ENCODE data around the gene OR51A7. TPM values are rescaled to one million over a fixed set of nuclear protein-coding genes. Genes with fewer than 3 reads are reported as not detected.
"Not testable (repeated sequence)": the region's sequence is repeated elsewhere in the genome, so short reads cannot be mapped to it uniquely, and the experiment has no call there.

The OR51A7 gene, protein sequence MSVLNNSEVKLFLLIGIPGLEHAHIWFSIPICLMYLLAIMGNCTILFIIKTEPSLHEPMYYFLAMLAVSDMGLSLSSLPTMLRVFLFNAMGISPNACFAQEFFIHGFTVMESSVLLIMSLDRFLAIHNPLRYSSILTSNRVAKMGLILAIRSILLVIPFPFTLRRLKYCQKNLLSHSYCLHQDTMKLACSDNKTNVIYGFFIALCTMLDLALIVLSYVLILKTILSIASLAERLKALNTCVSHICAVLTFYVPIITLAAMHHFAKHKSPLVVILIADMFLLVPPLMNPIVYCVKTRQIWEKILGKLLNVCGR
- total RNA-seq (2014; rRNA removed), result not detected in 2 replicates
- not detected for polyA plus RNA-seq (2012)

DNA sequence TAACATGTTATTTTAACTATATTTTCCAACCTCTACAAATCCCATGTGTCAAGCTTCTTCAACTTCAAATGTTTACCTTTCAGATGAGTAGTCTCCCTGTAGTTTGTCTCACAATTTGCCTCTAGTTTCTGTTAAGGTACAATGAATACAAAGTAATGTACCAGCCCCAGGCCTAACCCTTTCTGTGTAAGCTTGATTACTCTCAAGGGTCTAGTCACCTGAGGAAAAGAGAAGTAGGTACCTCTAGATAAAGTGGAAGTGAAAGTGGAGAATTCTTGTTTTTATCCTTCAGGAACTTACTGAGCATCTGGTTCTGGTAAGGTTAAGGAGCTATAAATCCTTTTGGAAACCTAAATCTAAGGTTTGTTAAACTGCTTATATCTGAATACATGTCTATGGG, at the start of gene OR51A7:
Gene OR51A7, plus strand, starts transcription at position 300 of the 400 bp plus-strand sequence. CDS start 3,587 bp downstream, outside the sequence.
- DNase-seq (ENCODE audit: low read depth), result no peak

DNA sequence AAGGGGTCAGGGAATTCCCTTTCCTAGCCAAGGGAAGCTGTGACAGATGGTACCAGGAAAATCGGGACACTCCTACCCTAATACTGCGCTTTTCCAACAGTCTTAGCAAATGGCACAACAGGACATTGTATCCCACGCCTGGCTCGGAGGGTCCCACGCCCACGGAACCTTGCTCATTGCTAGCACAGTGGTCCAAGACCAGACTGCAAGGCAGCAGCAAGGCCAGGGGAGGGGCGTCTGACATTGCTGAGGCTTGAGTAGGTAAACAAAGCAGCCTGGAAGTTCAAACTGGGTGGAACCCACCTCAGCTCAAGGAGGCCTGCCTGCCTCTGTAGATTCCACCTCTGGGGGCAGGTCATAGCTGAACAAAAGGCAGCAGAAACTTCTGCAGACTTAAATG, 49.3 kb upstream of the OR51A7 start:
- DNase-seq (ENCODE audit: low read depth), result not testable (repeated sequence)

DNA sequence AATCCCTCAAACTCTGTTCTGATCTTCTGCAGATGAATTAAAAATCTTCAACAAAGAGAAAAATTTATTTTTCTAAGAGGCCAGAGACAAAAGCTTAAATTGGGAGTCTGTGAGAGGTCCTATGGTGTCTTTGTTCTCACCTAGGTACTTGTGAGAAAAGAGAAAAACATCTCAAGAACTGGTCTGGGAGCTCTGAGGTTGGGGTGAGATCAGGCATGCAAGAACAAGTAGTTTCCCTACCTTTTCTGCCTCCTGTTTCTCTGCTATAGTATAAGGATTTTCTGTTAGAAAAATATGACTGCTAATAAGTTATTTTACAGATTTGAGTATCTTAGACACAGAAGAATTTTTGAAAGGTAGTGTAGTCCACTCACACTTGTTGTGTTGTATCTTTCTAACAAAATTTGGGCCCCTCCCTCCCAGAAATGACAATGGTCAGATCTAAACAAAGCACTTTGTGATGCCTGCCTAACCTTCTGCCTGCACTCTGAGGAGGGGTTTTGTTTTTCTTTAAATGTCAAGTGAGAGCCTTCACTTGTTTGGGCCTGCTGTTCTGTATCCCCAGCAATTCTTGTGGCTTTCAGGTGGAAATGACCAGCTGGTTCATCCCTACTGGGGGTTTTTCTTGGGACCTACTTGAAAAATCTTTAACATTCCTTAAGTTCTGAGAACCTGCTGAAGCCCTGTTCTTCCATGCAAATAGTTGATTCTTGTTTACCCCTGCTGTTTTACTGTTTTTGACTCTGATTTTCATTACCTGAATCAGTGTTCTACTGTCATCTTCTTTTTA, 40.9 kb upstream of the OR51A7 start:
- DNase-seq (ENCODE audit: low read depth), result no peak

DNA sequence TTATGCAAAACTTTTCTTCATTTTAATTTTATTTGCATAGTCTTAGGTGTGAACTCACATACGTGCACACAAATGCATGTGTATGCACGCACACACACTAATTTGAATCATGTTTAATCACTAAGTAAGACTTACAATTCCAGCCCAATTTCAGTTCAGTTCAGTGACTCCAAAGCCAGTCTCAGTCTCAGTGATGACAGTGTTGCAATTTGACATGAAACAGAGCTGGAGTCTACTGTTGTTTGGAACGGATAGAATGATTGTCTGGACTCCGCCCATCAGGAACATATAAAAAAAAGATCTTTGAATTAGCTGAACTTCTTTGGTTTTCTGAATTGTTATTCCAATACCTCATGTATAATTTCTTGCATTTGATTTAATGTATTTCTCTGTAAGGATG, 39.7 kb upstream of the OR51A7 start:
- no peak for DNase-seq (ENCODE audit: low read depth)

DNA sequence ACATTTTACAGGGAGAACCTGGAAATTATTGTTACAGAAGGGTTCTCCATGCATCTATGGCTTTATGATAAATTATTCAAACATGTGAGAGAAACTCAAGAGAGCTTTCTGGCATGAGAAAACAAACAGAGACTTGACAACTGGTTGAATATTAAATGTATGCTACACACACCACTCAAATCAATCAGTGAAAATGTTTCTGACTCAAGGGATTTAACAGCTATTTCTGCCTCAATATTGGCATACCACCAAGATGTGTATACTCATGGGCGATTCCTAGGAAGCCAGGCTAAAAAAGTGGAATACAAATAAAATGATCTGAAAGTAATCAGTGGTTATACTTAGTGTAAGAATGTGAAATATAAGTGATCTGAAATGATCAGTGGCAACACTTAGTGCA, 37.7 kb upstream of the OR51A7 start:
- DNase-seq (ENCODE audit: low read depth), result peak; percentile 49

DNA sequence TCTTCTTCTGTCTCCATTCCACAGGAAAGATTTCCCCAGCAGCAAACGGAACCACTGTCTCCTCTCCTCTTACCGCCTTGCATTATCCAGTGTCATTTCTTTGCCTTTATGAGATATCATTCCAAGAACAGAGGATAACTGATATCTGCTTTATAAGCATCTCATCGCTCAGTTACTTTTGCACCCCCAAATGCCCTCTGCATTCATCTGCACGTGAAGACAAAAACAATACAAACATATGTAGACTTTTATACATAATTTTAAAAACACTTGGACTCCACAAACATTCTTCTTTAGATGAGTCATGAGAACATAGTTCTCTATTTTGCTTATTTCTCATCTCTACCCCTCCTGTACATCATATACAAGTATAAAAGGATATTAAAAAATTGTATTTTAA, 22.4 kb upstream of the OR51A7 start:
- DNase-seq (ENCODE audit: low read depth), result peak; percentile 45

DNA sequence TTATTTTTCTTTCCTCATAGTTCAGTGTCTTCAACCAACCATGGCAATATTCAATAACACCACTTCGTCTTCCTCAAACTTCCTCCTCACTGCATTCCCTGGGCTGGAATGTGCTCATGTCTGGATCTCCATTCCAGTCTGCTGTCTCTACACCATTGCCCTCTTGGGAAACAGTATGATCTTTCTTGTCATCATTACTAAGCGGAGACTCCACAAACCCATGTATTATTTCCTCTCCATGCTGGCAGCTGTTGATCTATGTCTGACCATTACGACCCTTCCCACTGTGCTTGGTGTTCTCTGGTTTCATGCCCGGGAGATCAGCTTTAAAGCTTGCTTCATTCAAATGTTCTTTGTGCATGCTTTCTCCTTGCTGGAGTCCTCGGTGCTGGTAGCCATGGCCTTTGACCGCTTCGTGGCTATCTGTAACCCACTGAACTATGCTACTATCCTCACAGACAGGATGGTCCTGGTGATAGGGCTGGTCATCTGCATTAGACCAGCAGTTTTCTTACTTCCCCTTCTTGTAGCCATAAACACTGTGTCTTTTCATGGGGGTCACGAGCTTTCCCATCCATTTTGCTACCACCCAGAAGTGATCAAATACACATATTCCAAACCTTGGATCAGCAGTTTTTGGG, 21.6 kb upstream of the OR51A7 start, which contains the start of gene OR51T1:
Gene OR51T1, plus strand, starts transcription at position 41 of the 641 bp plus-strand sequence. Its CDS starts 0 bp downstream, at position 41.
- peak; percentile 95 for DNase-seq (ENCODE audit: low read depth)

DNA sequence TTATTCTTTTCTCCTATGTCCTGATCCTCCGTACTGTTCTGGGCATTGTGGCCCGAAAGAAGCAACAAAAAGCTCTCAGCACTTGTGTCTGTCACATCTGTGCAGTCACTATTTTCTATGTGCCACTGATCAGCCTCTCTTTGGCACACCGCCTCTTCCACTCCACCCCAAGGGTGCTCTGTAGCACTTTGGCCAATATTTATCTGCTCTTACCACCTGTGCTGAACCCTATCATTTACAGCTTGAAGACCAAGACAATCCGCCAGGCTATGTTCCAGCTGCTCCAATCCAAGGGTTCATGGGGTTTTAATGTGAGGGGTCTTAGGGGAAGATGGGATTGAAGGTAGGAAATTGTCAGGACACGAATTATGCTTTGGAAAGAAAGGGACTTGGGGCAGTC, 21.0 kb upstream of the OR51A7 start:
- no peak for DNase-seq (ENCODE audit: low read depth)

DNA sequence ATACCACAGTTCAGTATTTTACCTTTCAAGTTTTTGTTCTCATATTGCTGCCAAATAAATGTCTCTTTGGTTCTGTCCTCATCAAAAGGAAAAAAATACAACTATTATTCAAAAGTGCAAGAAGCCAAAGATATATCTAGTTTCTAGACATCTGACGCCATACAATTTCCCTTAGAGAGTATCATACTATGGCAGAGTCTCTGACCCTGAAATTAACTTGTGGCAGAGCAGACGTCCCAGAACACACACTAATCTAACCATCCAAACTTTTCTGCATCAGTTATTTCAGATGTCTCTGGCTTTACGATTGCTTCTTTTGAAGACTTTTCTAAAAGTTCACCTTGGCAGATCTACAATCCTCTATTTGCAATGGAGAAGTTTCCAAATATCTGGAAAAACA, 19.2 kb upstream of the OR51A7 start:
- no peak for DNase-seq (ENCODE audit: low read depth)

DNA sequence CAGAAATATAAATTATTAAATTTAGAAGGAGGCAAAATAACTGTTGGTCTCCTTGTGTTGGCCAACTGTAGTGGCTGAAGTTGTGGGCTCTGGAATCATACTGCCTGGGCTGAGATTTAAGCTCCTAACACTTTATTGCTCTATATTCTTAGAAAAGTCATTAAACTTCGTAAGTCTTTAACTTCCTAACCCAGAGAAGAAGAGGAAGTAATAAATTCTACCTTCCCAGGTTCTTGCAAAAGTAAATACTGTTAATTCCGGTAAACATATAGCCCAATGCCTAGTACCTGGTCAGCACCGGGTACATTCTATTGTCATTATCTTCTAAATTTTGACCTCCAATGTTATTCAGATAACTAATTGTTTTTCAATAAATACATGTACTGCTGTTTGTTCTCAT, 17.4 kb upstream of the OR51A7 start:
- no peak for DNase-seq (ENCODE audit: low read depth)

DNA sequence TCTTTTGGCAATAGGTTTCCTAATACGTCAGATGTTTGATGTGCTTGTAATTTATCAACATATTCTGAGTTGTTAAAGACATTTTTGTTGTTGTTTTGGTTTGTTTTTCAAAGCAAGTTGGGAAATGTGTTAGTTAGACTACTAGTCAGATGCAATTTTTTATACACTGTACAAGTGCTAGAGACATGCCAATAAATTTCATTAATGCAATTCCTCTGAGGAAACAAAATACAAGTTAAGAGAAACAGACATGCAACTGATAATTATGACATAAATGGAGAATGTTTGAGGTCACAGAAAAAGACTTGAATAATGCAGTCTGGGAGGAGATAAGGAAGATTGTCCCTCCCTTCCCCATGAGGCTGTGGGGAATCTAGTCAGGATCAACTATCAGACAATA, 16.0 kb upstream of the OR51A7 start:
- peak; percentile 29 for DNase-seq (ENCODE audit: low read depth)

DNA sequence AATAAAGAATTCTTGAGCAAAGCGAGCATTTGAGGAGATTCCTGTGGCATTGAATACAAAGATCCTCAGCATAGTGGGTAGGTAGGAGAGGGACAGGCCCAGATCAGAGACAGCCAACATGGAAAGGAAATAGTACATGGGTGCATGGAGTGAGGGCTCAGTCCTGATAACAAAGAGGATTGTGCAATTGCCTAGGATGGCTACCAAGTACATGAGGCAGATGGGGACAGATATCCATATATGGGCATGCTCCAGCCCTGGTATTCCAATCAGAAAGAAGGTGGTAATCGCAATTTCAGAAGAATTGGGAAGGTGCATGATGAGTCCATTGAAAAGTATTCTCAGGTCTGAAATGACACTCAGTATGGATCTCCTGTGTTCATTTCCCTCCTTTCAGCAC, 13.3 kb upstream of the OR51A7 start:
- DNase-seq (ENCODE audit: low read depth), result no peak

DNA sequence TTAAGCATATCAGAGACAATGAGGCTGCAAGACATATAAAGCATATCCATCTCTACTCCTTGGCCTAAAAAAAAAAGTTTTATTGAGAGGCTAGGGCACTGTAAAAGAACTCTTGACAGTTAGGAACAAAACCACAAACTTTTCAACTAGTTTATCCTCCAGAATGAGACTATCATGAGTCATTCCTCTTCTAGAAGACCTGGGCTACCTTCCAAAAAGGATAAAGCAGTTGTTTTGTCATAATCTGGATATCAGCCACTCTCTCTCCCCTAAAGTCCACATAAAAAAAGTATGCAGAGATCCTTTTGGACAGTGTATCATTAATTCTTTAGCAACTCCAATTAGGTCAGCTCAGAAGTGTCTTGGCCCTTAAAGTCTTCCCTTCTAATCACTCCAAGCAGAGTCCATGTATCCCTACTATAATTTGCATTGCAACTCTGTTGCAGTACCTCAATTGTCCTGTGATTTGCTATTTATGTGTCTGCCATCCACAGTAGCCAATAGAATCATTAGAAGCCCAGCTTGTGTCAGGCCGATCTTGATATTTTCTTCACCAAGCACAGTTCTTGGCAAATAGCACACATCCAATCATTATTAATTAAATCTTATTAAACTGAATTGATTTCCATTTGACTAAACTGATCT, 11.5 kb upstream of the OR51A7 start:
- peak; percentile 96 for DNase-seq (ENCODE audit: low read depth)

DNA sequence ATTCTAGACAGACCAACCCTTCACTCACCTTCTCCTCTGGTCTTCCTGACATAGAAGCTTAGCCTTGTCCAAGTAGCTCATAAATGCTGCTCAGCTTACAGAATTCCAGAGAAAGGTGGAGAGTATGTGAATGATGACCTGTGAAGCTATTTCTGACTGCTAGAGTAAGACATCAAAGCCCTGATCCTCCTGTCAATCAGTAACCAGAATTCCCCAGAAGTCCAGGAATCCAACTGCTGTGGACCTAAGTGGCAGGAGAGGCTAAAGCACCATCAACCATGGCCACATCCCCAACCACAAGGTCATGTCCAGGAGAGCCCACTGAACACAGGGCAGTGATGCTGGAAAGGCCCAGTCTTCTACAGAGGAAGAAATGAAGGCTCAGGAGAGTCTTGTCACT, 13.0 kb downstream of the OR51A7 start:
- no peak for DNase-seq (ENCODE audit: low read depth)

DNA sequence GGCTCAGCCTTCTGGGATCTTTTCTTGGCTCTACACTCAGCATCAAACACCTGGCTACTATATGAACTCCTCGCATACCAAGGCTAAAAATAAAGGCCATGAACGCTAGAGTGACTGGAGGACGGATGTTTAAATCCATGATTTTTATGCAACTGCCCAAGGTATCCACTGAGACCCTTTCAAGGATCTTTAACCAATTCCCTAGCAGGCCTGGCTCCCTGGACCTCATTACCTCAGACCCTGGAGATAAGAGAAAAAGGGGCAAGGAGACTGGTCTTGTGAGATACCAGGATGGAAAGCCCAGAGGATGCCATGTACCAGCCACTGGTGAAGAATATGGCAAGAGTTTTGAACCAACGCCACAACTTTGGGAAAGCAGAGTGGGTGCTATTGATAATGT, 15.7 kb downstream of the OR51A7 start, which contains the start of gene OR51G2:
Gene OR51G2, minus strand, starts transcription at position 101 of the 400 bp plus-strand sequence. CDS start 3,687 bp downstream, outside the sequence.
- DNase-seq (ENCODE audit: low read depth), result no peak

DNA sequence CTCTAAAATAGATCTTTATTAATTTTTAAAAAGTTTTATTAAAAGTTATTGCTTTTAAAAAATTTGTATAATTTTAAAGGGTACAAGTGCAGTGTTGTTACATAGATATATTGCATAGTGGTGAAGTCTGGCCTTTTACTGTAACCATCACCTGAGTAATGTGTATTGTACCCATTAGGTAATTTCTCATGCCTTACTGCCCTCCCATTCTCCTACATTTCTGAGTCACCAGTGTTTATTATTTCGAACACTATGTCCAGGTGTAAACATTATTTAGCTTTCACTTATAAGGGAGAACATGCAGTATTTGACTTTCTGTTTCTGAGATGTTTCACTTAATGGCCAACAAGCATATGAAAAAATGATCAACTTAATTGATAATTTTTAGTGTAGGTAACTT, 18.2 kb downstream of the OR51A7 start:
- DNase-seq (ENCODE audit: low read depth), result no peak

DNA sequence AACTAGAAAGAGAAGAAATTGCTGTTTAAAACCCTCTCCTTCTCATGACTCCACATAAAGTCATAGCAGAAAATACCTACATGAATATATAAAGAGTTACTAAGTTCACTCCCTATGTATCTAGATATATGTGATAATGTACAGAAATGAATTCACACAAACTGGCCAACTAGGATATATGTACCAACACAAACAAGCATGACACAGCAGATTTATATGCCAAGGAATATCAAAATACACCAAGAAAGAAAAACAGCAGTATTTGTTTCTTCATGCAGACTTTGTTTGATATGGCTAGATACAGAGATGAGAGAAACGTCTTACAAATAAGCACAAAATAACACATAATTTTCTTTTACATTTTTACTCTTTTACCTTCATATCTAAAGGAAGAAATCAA, 18.7 kb downstream of the OR51A7 start:
- no peak for DNase-seq (ENCODE audit: low read depth)

DNA sequence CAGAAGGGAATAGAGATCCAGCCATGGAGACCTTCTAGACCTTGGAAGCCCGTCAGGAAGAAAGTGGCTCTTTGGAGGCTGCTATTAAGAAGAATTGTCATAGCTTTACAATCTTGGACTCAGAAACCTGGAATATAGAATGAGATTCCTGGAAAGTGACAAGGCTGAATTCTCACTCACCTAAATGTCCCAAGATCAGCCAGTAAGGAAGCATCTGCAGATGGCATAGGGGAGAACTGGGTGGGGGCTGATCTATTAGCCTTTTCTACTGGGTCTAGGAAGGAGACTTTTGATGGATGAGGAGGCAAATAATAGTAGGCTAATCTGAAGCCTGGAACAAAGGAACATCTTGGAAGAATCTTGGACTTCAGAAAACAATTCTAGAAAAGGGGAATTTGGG, 20.7 kb downstream of the OR51A7 start, which contains the start of gene OR51G1:
Gene OR51G1, minus strand, starts transcription at position 101 of the 400 bp plus-strand sequence. Its CDS starts 0 bp downstream, at position 101.
- no peak for DNase-seq (ENCODE audit: low read depth)

DNA sequence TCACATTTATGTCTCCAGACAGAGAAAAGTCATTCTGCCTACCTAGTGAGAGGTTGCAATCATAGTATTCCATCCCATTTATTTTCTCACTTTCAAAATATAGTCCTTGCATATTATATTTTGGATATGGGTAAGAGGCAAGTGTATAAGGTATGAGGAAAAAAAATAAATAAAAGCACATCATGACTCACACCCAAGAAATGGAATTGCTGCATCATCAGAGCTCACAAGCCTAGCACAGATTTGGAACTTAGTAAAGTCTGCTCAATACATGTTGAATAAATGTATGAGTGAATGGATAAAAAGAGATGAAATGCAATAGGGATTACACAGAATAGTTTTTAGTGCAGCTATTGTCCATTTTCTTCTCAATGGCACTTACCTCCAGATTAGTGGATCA, 23.0 kb downstream of the OR51A7 start:
- DNase-seq (ENCODE audit: low read depth), result peak; percentile 6

DNA sequence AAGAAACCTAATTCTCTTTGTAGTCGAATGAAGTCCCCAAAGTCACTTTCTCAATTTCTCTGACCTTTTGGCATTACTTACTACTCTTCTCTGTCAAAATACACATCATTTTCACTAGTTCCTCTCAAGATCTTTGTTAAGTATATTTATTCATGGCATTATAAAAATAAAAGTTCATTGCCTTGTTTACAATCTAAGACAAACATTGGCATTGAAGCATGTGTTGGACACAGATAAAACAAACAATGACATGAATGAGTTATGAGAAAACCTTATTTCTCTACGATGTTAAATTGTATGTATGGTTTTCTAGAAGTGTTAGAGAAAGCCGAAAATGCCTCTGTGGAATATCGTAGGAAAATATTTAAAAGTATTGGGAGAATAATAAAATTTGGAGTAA, 29.2 kb downstream of the OR51A7 start:
- no peak for DNase-seq (ENCODE audit: low read depth)

DNA sequence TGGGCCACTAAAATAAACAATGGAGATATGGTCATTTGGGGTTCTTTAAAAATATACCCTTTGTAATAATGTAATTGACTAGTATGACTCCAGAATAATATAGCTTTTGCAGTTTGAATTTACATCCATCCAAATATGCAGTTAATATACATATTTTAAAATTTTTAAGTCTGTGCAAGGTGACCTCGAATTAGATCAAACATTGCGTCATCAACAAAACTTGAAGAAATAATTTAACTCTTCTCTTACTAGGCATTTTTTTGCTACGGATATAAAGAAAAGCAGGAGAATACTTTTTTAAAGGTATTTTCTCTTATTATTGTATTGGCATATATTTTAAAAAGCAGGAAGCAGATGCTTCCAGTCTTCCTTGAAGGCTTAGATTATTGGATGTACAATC, 33.2 kb downstream of the OR51A7 start:
- DNase-seq (ENCODE audit: low read depth), result no peak

DNA sequence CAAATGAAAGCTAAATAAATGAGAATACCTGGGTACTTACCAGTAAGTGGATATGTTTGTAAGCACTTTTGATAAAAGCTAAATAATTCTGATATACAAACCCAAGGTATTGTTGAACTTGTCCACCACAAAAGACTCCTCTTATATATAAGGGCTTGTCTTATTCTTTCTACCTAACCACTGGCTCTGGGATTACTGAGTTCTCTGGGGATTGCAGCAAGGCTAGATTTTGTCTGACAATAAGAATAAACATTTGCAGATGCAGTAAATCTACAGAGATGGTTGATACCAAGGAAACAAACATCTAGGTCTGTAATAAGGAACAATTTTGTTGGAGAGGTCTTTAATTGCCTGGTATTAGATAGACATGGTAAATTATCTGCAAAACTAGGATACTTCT, 43.9 kb downstream of the OR51A7 start, which contains the start of gene OR51A4:
Gene OR51A4, minus strand, starts transcription at position 101 of the 400 bp plus-strand sequence. CDS start 505 bp downstream, outside the sequence.
- DNase-seq (ENCODE audit: low read depth), result no peak

Measured in LHCN-M2 (cell line).